Body of pancreas (tissue), 4 donors: Measurements from ENCODE around the gene BRIP1.

Experiments
- CTCF ChIP-seq, 7 experiments: fragments of 450-650 bp in 4 of 7; fragments of 200-600 bp in 3 of 7; sonication (generic) in 3 of 7; IDR thresholded peaks; one replicate each; pipeline ENCODE4 v1.5.1; 2016 to 2019; ENCODE audit warnings: antibody characterized with exemption in 7 of 7
- POLR2A ChIP-seq, 3 donors: fragments of 450-650 bp; IDR thresholded peaks; one replicate each; pipeline ENCODE4 v1.6.1; 2016; ENCODE audit warnings: antibody characterized with exemption in 3 of 3, mild to moderate bottlenecking in 2 of 3

DNA sequence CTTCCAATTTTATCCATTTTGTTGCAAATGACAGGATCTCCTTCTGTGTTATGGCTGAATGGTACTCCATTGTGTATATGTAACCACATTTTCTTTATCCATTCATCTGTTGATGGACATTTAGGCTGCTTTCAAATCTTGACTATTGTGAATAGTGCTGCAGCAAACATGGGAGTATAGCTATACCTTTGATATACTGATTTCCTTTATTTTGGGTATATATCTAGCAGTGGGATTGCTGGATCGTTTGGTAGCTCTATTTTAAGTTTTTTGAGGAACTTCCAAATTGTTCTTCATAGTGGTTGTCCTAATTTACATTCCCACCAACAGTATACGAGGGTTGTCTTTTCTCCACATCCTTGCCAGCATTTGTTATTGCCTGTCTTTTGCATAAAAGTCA lies 67.8 kb downstream of the BRIP1 start:
- TF ChIP-seq CTCF (IDR thresholded peaks at IDR 0.05) (no peak), POLR2A (IDR thresholded peaks at IDR 0.05) (no peak)
